Ascending aorta (tissue), 2 donors: ENCODE measurements around the gene SHANK1. TPM values are rescaled to one million over a fixed set of nuclear protein-coding genes. Genes with fewer than 3 reads are reported as not detected.

Experiments
- DNase-seq, 2 donors: peaks; one replicate each; pipeline ENCODE4 v3.0.0-alpha.2; 2019; ENCODE audit warnings: low spot score in 2 of 2
- H3K27ac ChIP-seq, 2 donors: fragments of 200-600 bp; sonication (generic); one replicate each; pipeline ENCODE4 v1.5.1; 2016 to 2017; ENCODE audit warnings: mild to moderate bottlenecking in 1 of 2
- H3K27me3 ChIP-seq: fragments of 200-600 bp; sonication (generic); one replicate; pipeline ENCODE4 v1.5.1; 2017
- H3K36me3 ChIP-seq, 2 donors: fragments of 200-600 bp; sonication (generic); one replicate each; pipeline ENCODE4 v1.5.1; 2016
- H3K4me1 ChIP-seq, 2 donors: fragments of 200-600 bp; sonication (generic); one replicate each; pipeline ENCODE4 v1.5.1; 2016 to 2017; ENCODE audit warnings: mild to moderate bottlenecking in 1 of 2
- H3K4me3 ChIP-seq, 2 donors: fragments of 200-600 bp; sonication (generic); one replicate each; pipeline ENCODE4 v1.5.1; 2016 to 2017; ENCODE audit warnings: mild to moderate bottlenecking in 1 of 2
- H3K9me3 ChIP-seq, 2 donors: fragments of 200-600 bp; sonication (generic); one replicate each; pipeline ENCODE4 v1.5.1; 2016
- intact Hi-C: fragments of 100-400 bp; cut with DNase I; formaldehyde crosslinking; loops from one replicate; pipeline ENCODE4 v1.15.1; 2023
- total RNA-seq: library from RNA; depleted of rRNA; stranded (reverse); fragments of >200 nt; gene quantifications from one replicate; pipeline ENCODE4 v1.1.0, GENCODE V29; 2016
- TF ChIP-seq, protein P1 (sequence below), 3 experiments: fragments of 200-600 bp in 2 of 3; fragments of 450-650 bp in 1 of 3; sonication (generic) in 2 of 3; IDR thresholded peaks; one replicate each; pipeline ENCODE4 v1.5.1; 2016 to 2019; ENCODE audit warnings: antibody characterized with exemption in 3 of 3, mild to moderate bottlenecking in 1 of 3, moderate library complexity in 1 of 3

The SHANK1 gene
- total RNA-seq, 1 donor from 2014 or later: 1.3 TPM

DNA sequence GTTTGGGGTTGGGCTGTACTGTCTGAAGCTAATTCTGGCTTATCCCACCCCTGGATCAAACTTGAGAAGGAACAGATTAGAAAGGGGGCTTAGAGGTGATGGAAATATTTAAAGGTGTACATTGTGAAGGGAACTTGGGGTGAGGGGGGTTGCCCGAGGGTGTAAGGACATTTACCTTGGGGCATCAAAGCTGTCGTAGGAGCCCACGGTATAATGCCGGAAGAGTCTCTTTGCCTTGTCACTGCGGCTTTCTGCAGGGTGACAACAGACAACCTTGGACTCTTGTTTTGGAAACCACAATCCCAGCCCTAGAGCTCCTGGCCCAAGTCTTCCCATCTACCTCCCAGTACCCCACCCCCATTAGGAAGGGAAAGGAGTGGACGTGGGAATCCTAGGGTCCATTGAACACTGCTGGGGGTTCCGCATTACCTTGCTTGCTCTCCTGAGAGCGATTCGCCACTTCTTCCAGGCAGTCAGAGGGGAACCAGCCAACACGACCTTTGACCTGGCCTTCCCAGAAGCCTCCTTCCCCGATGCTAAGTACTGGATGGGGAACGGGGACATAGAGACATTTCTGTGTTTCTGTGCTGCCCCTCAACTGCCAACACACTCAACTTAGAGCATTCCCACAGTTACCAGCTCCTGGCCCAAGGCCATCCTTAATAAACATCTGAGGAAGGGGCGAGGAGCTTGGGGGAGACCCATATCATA, 22.0 kb downstream of the SHANK1 start:
- H3K36me3 ChIP-seq: no peaks in the 10 kb centered on the region
- no peak overlapping the region for H3K27ac ChIP-seq
- peaks cover 18% of the 10 kb centered on the region for H3K27me3 ChIP-seq
- H3K4me3 ChIP-seq: no peak overlapping the region
- no peak for DNase-seq
- TF ChIP-seq, protein P1, sequence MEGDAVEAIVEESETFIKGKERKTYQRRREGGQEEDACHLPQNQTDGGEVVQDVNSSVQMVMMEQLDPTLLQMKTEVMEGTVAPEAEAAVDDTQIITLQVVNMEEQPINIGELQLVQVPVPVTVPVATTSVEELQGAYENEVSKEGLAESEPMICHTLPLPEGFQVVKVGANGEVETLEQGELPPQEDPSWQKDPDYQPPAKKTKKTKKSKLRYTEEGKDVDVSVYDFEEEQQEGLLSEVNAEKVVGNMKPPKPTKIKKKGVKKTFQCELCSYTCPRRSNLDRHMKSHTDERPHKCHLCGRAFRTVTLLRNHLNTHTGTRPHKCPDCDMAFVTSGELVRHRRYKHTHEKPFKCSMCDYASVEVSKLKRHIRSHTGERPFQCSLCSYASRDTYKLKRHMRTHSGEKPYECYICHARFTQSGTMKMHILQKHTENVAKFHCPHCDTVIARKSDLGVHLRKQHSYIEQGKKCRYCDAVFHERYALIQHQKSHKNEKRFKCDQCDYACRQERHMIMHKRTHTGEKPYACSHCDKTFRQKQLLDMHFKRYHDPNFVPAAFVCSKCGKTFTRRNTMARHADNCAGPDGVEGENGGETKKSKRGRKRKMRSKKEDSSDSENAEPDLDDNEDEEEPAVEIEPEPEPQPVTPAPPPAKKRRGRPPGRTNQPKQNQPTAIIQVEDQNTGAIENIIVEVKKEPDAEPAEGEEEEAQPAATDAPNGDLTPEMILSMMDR (IDR thresholded peaks at IDR 0.05): no peak
- H3K4me1 ChIP-seq: no peaks in the 10 kb centered on the region
- intact Hi-C loops: no loop called here
- no peaks in the 10 kb centered on the region for H3K9me3 ChIP-seq

GRCh38 chr19:50696094-50696483, 23.5 kb downstream of the SHANK1 start:
- DNase-seq: no peak
- Histone ChIP-seq H3K27me3 (peaks cover 18% of the 10 kb centered on the region), H3K4me3 (no peak overlapping the region), H3K36me3 (no peaks in the 10 kb centered on the region), H3K27ac (no peak overlapping the region), H3K9me3 (no peaks in the 10 kb centered on the region), H3K4me1 (no peaks in the 10 kb centered on the region)
- intact Hi-C loops: no loop called here
- TF ChIP-seq, protein P1 (IDR thresholded peaks at IDR 0.05): no peak

DNA sequence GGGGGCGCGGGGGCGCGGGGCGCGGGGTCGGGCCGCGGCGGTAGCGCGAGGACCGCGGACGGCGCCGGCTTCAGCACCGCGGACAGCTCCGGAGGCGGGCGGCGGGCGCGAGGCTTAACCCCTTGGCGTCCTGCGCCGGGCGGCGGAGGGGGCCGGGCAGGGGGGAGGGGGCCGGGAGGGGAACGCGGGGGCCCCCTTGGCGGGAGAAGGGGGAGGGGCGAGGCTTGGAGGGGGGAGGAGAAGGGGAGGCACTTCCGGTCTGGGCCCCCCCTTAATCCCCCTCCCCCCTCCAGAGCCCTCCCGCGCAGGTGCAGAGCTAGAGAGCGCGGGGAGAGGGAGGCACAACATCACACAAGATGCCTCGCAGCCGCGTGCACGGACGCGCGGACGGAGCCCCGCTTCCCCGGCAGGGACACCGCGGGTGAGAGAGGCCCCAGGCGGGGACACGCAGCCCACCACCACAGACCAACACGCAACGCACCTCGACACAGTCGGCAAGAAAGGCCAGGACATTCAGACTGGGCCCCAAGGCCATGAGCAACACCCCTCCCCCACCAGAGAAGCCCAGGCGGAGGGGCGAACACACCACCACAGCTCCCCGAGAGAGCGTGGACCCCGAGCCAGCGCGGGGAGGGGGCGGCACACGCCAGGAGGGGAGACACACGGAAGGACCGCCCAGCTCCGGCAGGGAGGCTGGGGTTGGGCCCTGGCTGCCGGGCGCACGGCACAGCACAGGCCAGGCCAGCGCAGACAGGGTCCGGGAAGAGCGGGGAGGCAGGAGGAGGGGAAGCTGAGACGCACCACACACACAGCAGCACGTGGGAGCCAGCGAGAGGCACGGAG, 24.1 kb downstream of the SHANK1 start:
- H3K4me3 ChIP-seq: no peak overlapping the region
- no peaks in the 10 kb centered on the region for H3K36me3 ChIP-seq
- intact Hi-C loops: no loop called here
- DNase-seq: no peak
- H3K27me3 ChIP-seq: peaks cover 18% of the 10 kb centered on the region
- H3K9me3 ChIP-seq: no peaks in the 10 kb centered on the region
- no peak overlapping the region for H3K27ac ChIP-seq
- H3K4me1 ChIP-seq: no peaks in the 10 kb centered on the region
- TF ChIP-seq, protein P1 (IDR thresholded peaks at IDR 0.05): no peak

DNA sequence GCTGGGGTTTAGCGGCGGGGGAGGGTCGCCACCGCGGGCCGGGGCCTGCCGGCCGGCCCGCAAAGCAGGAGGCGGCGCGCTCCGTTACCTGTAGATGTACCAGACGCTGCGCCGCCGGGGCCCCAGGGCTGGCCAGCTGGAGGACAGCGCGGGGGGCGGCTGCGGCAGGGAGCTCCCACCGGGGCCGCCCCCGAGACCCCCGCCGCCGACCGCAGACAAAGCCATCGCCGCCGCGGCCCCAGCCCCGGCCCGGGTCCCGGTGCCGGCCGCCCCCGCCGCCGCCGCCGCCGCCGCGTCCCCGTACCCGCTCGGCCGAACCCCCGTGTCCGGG, 24.8 kb downstream of the SHANK1 start:
- H3K4me3 ChIP-seq: no peak overlapping the region

GRCh38 chr19:50693064-50693975, 26.3 kb downstream of the SHANK1 start:
- no peak overlapping the region for H3K4me3 ChIP-seq
- no peaks in the 10 kb centered on the region for H3K36me3 ChIP-seq
- intact Hi-C loops: no loop called here
- H3K9me3 ChIP-seq: no peaks in the 10 kb centered on the region
- H3K27ac ChIP-seq: no peak overlapping the region
- peaks cover 18% of the 10 kb centered on the region for H3K27me3 ChIP-seq
- no peak for DNase-seq
- TF ChIP-seq, protein P1 (IDR thresholded peaks at IDR 0.05): no peak
- no peaks in the 10 kb centered on the region for H3K4me1 ChIP-seq

More for the DNA sequence above, 24.8 kb downstream of the SHANK1 start:
- H3K9me3 ChIP-seq: no peaks in the 10 kb centered on the region
- H3K27ac ChIP-seq: no peak overlapping the region
- no peak for DNase-seq
- intact Hi-C loops: no loop called here
- TF ChIP-seq, protein P1 (IDR thresholded peaks at IDR 0.05): no peak
- no peaks in the 10 kb centered on the region for H3K4me1 ChIP-seq
- no peaks in the 10 kb centered on the region for H3K36me3 ChIP-seq
- H3K27me3 ChIP-seq: peaks cover 18% of the 10 kb centered on the region
